HG02870 (cell line): Measurements from ENCODE around the gene HOXD1.

Experiments used
- ATAC-seq: cut with Tn5 transposase; IDR thresholded peaks from one replicate; pipeline ENCODE4 v1.9.1; 2021; ENCODE audit warnings: mild to moderate bottlenecking, moderate library complexity; ENCODE audit not compliant: unreplicated experiment

HOXD1 gene

DNA sequence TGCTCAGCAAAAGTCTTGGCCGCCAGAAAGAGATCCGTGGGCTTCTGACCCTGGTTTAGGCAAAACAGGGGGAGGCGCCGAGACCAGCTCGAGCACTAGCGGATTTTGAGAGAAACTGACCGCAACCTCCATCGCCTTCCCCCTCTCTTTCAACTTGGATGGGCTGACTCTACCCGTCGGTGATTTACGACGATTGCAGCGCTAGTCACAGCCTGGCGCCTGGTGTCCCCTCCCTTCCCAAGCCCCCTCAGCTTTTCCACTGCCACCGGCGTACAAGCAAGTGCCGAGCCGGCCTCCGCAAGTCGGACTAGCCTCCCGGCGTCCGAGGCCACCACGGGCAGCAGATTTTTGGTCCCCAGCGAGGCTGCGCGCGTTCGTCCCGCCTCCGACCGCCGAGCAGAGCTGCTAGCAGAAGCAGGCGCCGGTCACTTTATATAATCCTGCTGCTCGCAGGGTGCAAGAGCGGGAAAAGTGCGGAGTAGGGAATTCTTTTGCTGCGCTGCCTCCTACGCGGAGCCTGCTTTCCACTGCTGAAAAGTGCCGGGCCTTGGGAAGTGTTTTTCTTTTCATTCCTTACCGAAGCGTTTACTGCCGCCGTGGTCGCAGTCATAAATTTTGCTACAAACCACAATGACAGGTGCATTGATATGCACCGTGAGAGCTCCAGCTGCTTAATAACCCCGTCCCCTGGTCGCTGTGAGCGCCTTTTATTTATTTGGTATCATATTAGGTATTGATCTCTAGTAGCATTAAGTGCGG lies 23.7 kb upstream of the HOXD1 start:
- ATAC-seq, result no peak

DNA sequence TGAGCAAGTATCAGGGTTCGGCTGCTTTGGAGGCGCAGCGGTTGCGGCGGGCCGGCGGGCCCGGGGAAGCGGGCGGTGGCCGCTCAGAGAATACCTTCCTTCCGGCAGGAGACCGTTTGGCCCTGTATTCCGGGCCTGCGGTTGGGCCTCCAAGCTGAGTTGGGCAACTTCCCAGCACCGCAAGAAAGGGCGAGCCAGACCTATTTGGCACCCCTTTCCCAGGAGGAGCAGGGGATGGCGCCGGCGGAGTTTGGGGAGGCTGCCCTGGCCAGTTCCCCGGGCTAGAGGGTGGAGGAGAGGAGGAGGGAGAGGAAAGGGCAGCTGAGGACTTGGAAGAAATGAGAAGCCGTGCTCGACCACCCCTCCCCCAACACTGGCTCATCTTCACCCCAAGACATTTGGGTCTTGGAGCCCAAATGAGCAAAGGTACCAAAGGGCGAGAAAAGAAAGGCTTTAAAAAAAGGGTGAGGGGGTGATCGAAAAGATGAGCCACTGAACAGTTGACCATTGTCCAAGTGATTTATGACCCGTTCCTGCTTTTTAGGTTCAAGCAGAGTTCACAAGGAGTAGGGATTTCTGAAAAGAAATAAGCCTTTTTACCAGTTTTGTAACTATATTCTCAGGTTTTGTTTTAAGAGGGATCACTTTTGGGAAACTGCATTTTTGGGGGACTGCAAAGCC lies 23.0 kb upstream of the HOXD1 start:
- ATAC-seq, result no peak

DNA sequence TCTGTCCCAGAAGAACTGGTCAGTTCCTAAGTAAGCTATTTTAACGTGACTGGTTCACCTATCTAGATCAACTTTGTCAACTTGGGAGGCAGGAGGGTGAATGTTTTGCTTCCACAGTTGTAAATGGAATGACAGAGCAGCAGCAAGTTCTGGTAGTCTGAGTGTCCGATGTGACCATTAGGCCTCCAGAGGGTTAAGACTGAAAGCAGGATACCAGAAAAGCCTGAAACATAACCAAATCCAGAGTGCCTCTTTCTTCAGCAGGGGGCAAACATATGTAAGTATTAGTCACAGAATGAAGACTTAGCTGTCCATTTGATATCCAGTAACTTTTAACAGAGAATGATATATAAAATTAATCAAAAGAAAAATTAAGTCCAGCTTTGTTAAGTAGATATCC lies 22.2 kb upstream of the HOXD1 start:
- ATAC-seq, result no peak

GRCh38 chr2:176167398-176167797 lies 21.1 kb upstream of the HOXD1 start:
- no peak for ATAC-seq

DNA sequence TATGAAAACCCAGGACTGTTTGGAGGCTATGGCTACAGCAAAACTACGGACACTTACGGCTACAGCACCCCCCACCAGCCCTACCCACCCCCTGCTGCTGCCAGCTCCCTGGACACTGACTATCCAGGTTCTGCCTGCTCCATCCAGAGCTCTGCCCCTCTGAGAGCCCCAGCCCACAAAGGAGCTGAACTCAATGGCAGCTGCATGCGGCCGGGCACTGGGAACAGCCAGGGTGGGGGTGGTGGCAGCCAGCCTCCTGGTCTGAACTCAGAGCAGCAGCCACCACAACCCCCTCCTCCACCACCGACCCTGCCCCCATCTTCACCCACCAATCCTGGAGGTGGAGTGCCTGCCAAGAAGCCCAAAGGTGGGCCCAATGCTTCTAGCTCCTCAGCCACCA lies 19.3 kb upstream of the HOXD1 start:
- ATAC-seq, result no peak

DNA sequence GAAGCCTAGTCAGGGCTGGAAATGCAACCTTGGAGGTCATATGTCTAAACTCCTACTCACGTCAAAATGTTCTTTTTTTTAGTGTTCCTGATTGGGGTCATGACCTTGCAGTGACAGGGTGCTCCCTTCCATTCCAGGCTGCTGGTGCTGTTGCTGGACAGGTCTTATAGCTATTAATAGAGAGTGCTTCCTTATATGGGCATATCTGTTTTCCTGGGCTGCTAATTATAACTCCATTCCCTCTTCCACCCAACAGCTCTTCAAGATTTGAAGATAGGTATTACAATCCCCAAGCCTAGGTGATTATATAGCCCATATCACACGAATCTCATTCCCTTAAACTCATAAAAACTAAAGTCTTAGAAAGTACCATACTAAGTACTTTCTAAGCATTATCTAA lies 18.8 kb upstream of the HOXD1 start:
- ATAC-seq, result no peak

DNA sequence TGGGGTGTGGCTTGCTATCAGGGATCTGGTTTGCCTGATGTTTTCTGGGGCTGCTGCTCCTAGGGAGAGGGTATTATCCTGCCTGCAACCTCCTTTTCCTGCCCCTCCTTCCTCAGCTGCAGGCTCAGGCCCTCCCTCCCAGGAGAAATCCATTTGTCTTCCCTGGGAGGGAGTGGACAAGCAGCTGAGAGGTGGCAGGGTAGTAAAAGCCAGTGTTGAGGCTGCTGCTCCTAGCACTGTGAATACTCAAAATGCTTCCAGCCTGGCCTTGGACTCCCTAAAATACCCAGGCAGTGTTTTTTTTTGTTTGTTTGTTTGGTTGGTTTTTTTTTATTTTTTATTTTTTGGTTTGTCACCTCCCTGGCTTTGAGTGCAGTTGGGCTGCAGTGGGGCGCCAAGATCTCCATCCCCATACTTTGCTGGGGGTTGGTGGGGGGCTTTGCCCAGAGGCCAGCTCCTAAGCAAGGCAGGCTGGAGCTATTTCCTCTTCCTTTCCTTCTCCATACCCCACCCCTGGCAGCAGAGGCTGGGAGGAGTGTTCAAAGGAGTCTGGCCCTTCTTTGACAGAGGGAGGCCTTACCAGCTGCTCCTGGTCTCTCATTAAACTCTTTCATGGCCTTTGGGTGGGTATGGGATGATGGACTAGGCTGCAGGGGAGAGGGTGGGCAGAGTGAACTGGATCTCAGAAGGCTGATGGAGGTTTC lies 17.7 kb upstream of the HOXD1 start:
- no peak for ATAC-seq

DNA sequence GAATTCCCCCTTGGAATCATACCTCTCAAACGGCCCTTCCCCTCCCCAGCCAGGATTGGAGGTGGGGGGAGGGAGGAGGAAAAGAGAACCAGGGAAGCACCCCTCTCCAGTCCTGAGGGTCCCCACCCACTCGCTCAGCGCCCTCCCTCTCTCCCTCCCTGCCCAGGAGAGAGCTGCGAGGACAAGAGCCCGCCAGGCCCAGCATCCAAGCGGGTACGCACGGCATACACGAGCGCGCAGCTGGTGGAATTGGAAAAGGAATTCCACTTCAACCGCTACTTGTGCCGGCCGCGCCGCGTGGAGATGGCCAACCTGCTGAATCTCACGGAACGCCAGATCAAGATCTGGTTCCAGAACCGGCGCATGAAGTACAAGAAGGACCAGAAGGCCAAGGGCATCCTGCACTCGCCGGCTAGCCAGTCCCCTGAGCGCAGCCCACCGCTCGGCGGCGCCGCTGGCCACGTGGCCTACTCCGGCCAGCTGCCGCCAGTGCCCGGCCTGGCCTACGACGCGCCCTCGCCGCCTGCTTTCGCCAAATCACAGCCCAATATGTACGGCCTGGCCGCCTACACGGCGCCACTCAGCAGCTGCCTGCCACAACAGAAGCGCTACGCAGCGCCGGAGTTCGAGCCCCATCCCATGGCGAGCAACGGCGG lies 17.0 kb upstream of the HOXD1 start:
- no peak for ATAC-seq

DNA sequence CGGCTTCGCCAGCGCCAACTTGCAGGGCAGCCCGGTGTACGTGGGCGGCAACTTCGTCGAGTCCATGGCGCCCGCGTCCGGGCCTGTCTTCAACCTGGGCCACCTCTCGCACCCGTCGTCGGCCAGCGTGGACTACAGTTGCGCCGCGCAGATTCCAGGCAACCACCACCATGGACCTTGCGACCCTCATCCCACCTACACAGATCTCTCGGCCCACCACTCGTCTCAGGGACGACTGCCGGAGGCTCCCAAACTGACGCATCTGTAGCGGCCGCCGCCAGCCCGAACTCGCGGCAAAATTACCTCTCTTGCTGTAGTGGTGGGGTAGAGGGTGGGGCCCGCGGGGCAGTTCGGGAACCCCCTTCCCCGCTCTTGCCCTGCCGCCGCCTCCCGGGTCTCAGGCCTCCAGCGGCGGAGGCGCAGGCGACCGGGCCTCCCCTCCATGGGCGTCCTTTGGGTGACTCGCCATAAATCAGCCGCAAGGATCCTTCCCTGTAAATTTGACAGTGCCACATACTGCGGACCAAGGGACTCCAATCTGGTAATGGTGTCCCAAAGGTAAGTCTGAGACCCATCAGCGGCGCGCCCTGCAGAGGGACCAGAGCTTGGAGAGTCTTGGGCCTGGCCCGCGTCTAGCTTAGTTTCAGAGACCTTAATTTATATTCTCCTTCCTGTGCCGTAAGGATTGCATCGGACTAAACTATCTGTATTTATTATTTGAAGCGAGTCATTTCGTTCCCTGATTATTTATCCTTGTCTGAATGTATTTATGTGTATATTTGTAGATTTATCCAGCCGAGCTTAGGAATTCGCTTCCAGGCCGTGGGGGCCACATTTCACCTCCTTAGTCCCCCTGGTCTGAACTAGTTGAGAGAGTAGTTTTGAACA lies 16.2 kb upstream of the HOXD1 start:
- ATAC-seq, result no peak

GRCh38 chr2:176172895-176173566 lies 15.4 kb upstream of the HOXD1 start:
- ATAC-seq, result no peak

- ATAC-seq, result no peak
Observed at GRCh38 chr2:176173567-176174381, 14.7 kb upstream of the HOXD1 start.

DNA sequence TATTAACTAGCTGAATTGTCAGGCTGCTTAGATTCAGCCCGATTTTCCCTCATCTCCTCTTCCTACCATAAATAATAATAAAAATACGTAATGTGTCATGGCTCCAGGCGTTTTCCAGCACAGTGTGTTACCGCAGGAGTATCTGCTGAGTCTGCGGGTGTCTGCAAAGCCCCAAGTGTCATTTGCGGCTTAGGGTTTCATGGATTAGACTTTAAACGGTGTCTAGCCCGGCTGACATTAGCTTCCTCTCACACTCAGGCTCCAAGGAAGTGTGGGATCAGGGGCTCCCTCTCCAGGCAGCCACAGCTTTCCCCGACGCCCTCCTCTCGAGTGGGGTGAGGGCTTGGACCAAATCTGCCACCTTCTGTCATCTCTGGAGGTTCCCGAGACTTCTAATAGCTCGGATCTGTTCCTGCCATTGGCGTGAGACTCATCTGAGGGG lies 14.1 kb upstream of the HOXD1 start:
- ATAC-seq, result no peak

DNA sequence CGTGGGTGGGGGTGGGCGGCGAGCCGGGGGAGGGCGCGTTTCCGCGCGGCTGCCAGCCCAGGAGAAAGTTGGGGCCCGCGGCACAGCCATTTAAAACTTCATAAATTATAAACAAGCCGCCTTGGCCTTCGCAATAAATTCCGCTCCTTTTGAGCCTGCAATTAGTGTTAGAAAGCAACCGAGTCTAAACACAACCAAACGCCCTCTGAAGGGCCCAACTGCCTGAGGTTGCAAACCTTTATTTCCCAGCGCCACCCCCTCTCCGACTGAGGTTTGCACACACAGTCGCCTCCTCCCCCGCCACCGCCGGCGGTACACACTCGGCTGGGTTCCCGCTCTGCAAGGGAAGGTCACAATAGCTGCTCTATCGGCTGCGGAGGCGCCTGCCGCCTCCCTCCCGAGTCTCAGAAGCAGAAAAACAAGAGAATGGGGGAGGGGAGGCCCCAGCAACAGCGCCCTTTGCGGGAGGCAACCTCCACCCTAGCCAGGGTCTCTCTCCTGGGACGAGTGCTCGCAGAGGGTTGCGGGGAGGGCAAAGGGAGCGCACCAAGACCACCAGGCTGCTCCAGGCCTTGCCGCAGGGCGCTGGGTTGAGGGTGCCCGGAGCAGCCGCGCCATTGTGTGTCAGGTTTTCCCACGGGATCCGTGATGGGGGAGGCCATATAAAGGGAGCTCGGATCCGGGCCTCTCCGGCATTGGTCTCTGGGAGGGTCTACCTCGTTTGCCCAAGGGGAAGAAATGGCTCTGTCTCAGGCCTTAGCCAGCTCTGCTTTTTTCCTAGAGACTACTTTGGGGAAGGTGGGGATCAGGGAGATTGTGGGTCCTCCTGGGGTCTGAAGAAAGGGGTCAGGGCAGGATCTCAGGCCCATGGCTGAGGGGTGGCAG lies 13.4 kb upstream of the HOXD1 start:
- no peak for ATAC-seq

- ATAC-seq, result no peak
Observed at GRCh38 chr2:176175709-176176607, 12.5 kb upstream of the HOXD1 start.

DNA sequence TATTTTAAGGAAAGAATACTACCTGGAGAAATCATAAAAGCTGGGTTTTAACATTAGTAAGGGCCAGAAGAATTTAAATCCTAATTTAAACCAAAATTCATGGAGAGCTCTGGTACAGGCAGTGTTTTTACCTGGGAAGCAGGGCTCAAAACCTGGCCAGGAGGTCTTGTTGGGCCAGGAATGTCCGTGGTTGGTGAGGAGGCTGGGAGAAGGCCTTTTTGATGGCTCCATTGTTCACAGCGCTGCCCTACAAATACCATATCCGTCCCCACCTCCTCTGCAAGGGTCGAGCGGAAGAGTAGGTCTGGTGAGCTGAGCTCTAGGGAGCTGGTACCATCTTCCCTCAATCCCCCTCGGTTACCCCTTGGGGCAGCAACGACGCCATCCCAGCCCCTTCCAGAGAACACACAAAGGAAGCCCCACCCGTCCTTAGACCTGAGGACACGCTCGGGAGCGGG lies 10.9 kb upstream of the HOXD1 start:
- no peak for ATAC-seq

DNA sequence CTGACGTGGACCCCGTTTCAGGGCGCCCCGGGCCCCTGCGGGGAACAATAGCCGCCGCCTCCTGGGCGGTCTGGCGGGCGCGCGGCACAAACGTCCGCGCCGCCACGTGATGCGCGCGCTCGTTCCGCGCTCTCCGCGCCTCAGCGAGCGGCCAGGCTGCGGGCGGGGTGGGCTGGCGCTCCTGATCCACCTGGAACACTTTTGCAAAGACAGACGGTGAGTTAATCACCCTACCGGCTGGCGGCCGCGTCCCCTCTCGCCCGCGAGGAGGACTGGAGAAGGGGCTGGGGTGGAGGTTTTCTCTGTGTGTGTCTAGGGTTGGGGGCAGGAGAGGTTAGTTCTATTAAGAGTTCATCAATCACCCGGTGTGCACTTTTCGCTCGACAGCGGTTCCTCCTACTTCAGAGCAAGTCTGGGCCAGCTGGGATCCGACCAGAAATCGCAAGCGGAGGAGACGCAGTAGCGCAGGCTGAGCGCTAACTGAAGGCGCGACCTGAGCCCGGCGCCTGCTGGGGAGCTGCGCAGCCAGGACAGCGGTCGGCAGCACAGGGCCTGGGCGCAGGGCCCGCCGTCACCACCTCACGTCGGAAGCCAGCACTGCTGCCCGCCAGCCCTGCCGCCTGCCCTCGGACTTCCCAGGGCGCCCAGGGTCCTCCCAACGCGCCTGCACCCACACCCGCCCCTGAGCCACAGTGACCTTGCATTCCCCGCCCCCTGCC lies 10.3 kb upstream of the HOXD1 start:
- no peak for ATAC-seq
